Posterior vena cava (tissue), 2 donors: ENCODE measurements around the gene OR10H5. TPM values are rescaled to one million over a fixed set of nuclear protein-coding genes. Genes with fewer than 3 reads are reported as not detected.
A peak's percentile ranks its signal among the peaks of the same experiment; 100 is the strongest.
"Not testable (repeated sequence)": the region's sequence is repeated elsewhere in the genome, so short reads cannot be mapped to it uniquely, and the experiment has no call there.

ENCODE experiments used
- DNase-seq: peaks from one replicate; pipeline ENCODE4 v3.0.0-alpha.2; 2020; ENCODE audit warnings: low spot score
- intact Hi-C, 2 donors: fragments of 100-400 bp; cut with DNase I; formaldehyde crosslinking; loops; one replicate each; pipeline versions ENCODE4 v1.14.1 to v1.14.2; 2022 to 2023
- total RNA-seq, 2 donors: library from RNA; stranded (reverse); fragmentation: NEBNext Ultra II Directional; extraction: Animal tissue kit (Norgen Biotek cat#: 25700); gene quantifications; one replicate each; pipeline ENCODE4 v1.2.1, GENCODE V29; 2021
- donor health status: DM: yes; HTN: yes; CAD: no.
- donor health status: DM: yes; HTN: yes; CAD: no.

Gene OR10H5
- total RNA-seq, 2 donors from 2014 or later, result not detected

DNA sequence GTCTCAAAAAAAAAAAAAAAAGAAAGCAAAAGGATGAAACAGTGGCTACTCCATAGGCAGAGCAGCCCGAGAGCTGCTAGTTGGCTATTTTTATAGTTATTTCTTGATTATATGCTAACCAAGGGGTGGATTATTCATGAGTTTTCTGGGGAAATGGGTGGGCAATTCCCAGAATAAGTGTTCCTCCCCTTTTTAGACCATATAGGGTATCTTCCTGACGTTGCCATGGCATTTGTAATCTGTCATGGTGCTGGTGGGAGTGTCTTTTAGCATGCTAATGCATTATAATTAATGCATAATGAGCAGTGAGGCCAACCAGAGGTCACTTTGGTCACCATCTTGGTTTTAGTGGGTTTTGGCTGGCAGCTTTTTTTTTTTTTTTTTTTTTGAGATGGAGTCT, 53.4 kb downstream of the OR10H5 start:
- DNase-seq, result no peak
- intact Hi-C loops, result no loop called here

DNA sequence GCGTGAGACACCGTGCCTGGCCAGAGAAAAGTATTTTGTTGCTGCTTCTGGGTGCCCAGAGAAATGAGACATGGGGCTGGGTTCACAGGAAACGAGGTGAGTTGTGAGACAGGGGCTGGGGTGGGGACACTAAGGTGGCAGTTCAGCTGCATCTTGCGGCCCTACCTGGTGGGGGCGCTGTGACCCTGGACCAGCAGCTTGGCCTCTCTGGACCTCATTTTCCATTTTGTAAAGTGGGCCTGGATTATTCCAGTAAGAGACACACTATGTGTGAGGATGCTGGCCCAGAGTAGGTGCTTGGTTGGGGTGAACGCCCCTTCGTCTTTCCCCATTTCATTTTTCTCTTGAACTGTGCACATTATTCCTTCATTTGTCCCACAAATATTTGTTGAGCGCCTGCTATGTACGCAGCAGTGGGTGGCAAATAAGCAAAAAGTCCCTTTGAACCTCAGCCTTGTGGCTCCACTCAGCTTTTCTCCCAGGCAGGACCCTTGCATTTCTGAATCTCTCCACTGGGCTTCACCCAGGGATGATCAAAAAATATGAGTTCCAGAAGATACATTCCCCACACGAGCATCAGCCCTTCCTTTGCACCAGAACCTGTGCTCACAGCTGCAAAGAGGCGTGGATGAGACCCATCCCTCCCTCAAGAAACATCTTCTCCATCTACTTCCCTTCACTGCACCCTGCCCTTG, 54.6 kb downstream of the OR10H5 start:
- intact Hi-C loops, result no loop called here
- DNase-seq, result no peak

DNA sequence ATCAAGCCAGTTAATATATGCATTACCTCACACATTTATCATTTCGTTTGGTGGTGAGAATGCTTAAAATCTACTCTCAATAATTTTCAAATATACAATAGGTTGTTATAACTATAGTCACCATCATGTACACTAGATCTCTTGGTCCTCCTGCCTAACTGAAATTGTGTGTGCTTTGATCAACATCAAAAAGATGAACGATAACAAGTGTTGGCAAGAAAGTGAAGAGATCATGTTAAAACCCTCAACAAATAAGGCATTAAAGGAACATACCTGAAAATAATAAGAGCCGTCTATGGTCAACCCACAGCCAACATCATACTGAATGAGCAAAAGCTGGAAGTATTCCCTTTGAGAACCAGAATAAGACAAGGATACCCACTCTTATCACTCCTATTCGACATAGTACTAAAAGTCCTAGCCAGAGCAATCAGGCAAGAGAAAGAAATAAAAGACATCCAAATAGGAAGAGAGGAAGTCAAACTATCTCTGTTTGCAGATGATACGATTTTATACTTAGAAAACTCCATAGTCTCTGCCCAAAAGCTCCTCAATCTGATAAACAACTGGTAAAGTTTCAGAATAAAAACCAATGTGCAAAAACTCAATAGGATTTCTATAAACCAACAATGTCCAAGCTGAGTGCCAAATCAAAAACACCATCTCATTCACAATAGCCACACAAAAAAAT, 55.9 kb downstream of the OR10H5 start:
- intact Hi-C loops, result no loop called here
- no peak for DNase-seq

DNA sequence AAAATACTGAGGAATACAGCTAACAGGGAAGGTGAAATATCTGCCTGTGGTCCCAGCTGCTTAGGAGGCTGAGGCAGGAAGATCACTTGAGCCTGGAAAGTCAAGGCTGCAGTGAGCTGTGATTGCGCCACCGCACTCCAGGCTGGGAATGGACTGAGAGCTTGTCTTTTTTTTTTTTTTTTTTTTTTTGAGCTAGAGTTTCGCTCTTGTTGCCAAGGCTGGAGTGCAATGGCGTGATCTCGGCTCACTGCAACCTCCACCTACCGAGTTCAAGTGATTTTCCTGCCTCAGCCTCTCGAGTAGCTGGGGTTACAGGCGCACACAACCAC, 56.4 kb downstream of the OR10H5 start:
- intact Hi-C loops, result not testable (repeated sequence)
- peak; percentile 82 for DNase-seq

DNA sequence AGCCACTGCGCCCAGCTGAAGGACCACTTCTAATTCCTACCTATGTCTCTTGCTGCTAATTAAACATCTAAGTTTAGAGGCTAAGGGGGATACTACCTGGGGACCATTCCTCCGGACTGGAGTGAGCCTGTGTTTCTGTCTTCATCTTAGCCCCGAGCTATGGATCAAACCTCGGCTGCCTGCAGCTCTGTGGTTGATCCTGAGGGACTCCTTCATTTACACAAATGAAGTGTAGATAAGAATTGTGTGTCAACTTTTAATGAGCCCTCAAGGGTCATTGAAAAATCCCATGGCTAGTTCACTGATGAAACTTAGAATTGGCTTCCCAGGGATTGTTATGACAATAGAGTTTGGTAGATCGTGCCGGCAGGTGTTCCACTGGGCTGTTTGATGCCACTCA, 59.5 kb downstream of the OR10H5 start:
- intact Hi-C loops, result no loop called here
- no peak for DNase-seq

DNA sequence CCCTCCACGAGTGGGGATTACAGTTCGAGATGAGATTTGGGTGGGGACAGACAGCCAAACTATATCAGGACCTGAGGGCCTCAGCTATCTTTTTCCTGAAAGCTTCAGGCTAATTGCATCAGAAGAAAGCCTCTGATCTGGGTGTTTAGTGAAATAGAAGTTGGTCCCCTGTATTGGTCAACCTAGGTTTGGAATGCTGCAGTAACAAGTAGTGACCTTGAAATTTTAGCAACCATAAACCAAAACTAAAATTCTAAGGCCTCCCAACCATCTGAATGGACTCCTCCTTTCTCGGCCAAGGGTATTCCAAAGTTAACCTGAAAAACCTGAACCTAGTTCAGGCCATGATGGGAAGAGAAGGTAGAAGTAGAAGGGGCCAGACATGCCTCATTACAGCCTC, 62.9 kb downstream of the OR10H5 start:
- intact Hi-C loops, result no loop called here
- DNase-seq, result no peak

Other genes with a start within 250 kb of the OR10H5 start
- not detected for gene CYP4F8, start 172.4 kb upstream of the OR10H5 start, total RNA-seq
- under 1 TPM; 0.29 to 0.79 TPM for gene CYP4F3, start 146.8 kb upstream of the OR10H5 start, total RNA-seq
- gene CYP4F12, start 114.6 kb upstream of the OR10H5 start, total RNA-seq, result 1 to 10 TPM; 2.6 to 7.6 TPM
- not detected for gene OR10H2, start 59.6 kb upstream of the OR10H5 start, total RNA-seq
- gene OR10H3, start 49.7 kb upstream of the OR10H5 start, total RNA-seq, result not detected
- gene OR10H1, start 28.0 kb downstream of the OR10H5 start, total RNA-seq, result under 1 TPM; 0.05 to 0.09 TPM
- not detected for gene CYP4F2, start 110.4 kb downstream of the OR10H5 start, total RNA-seq
- under 1 TPM in 1 of 2 donors, not detected in 1; 0.14 TPM for gene CYP4F11, start 146.9 kb downstream of the OR10H5 start, total RNA-seq
- gene OR10H4, start 161.3 kb downstream of the OR10H5 start, total RNA-seq, result not detected